ENCODE results near the gene TRIM49D1.
"Not testable (repeated sequence)": the region's sequence is repeated elsewhere in the genome, so short reads cannot be mapped to it uniquely, and the experiment has no call there.

Gene TRIM49D1, protein sequence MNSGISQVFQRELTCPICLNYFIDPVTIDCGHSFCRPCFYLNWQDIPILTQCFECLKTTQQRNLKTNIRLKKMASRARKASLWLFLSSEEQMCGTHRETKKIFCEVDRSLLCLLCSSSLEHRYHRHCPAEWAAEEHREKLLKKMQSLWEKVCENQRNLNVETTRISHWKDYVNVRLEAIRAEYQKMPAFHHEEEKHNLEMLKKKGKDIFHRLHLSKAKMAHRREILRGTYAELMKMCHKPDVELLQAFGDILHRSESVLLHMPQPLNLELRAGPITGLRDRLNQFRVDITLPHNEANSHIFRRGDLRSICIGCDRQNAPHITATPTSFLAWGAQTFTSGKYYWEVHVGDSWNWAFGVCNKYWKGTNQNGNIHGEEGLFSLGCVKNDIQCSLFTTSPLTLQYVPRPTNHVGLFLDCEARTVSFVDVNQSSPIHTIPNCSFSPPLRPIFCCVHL

DNA sequence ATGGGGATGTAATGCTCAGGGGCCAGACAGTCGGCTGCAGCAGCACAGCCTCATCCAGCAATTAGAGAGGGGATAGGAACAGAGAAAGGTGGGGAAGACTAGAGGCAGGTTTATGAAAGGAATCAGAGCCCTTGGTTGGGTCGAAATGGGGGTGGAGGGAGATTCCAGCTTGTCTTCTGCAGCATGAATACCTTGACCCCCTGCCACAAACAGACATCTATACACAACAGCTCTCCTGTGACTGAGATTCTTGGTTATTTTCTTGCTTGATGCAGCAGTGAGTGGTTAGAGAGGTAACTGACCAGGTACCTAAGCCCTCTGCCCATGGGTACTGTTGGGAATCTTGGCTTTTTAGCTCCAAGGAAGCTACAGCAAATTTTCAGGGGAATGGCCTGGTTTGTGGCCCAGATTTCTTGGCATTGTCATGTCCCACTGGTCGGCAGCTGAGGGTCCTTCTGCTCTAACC lies at the start of gene TRIM49D1:
Gene TRIM49D1, minus strand, starts transcription at position 51 of the 466 bp plus-strand sequence. CDS start 4,535 bp downstream, outside the sequence.
- no peak within 1 kb of the TSS for H3K4me3 ChIP-seq (ENCODE audit: low read depth in 1 of 2, low read length in 1 of 2)
- no peaks in the 10 kb centered on the region for H3K36me3 ChIP-seq
- no peaks in the 10 kb centered on the region for H3K27me3 ChIP-seq
- no peak within 1 kb of the TSS for H3K27ac ChIP-seq
- no peaks in the 10 kb centered on the region for H3K4me1 ChIP-seq (ENCODE audit: control insufficient read depth in 1 of 2, insufficient read depth in 1 of 2, low read depth in 1 of 2, low read length in 1 of 2)
- TF ChIP-seq, protein P1, sequence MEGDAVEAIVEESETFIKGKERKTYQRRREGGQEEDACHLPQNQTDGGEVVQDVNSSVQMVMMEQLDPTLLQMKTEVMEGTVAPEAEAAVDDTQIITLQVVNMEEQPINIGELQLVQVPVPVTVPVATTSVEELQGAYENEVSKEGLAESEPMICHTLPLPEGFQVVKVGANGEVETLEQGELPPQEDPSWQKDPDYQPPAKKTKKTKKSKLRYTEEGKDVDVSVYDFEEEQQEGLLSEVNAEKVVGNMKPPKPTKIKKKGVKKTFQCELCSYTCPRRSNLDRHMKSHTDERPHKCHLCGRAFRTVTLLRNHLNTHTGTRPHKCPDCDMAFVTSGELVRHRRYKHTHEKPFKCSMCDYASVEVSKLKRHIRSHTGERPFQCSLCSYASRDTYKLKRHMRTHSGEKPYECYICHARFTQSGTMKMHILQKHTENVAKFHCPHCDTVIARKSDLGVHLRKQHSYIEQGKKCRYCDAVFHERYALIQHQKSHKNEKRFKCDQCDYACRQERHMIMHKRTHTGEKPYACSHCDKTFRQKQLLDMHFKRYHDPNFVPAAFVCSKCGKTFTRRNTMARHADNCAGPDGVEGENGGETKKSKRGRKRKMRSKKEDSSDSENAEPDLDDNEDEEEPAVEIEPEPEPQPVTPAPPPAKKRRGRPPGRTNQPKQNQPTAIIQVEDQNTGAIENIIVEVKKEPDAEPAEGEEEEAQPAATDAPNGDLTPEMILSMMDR (IDR thresholded peaks at IDR 0.05), result no peak
- no peaks in the 10 kb centered on the region for H3K9me3 ChIP-seq

DNA sequence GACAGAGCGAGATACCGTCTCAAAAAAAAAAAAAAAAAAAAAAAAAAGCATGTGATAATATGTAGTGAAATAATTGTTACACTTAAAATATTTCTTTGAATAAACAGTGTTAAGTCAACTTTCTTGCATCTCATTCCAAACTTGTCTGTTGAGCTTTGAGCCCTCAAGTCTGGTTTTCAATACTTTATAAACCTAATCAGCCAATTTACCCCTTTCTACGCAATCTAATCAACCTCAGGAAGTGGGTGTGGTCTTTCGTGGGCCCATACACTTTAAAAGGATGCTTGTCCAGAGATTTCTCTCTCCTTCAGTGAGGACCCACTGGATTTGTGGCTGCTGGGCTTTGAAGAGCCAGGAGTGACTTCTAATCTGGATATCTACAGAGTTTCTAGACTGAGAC lies 43.7 kb upstream of the TRIM49D1 start, which contains the start of gene TRIM64:
Gene TRIM64, plus strand, starts transcription at position 301 of the 400 bp plus-strand sequence. CDS start 2,467 bp downstream, outside the sequence.
- H3K9me3 ChIP-seq, H3K27me3 ChIP-seq, H3K36me3 ChIP-seq: not testable (repeated sequence)

DNA sequence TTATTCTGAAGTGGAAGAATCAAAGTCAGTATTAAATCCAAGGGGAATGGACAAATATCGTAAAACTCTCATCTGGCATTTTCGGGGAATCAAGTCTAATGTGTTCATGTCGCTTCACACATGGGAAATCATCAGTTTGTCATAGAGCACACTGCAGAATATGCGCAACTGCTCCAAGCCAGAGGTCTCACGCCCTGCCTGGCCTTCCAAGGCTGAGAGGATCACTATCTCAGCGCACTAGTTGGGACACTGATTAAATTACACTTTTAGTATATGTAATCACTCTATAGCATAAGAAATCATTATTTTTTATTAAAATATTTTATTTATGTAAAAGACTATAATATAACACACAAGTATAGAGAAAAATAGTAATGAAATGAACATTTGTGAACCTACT lies 38.8 kb upstream of the TRIM49D1 start:
- H3K36me3 ChIP-seq; H3K4me1 ChIP-seq (ENCODE audit: control insufficient read depth in 1 of 2, insufficient read depth in 1 of 2, low read depth in 1 of 2, low read length in 1 of 2); H3K4me3 ChIP-seq (ENCODE audit: low read depth in 1 of 2, low read length in 1 of 2); H3K27ac ChIP-seq; H3K9me3 ChIP-seq; H3K27me3 ChIP-seq: not testable (repeated sequence)

More for the DNA sequence above, 43.7 kb upstream of the TRIM49D1 start, which contains the start of gene TRIM64:
- not testable (repeated sequence) for H3K4me3 ChIP-seq (ENCODE audit: low read depth in 1 of 2, low read length in 1 of 2); H3K4me1 ChIP-seq (ENCODE audit: control insufficient read depth in 1 of 2, insufficient read depth in 1 of 2, low read depth in 1 of 2, low read length in 1 of 2); H3K27ac ChIP-seq

DNA sequence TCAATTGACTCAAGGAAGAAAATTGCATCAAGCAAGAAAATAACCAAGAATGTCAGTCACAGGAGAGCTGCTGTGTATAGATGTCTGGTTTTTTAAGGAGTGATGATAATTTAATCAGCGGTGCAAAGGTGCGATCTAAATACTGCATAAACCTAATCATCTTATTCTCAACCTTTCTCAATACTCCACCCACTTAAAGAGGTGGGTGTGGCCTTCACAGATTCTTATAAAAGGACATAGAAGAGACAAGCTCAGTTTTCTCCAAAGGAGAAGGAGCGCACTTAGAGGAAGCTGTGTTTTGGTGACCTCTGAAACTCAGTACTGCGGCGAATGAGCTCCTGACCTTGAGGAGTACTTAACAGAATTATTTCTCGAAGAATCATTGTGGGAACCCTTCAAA lies 1.7 kb upstream of the TRIM49D1 start, which contains the start of gene TRIM49D2:
Gene TRIM49D2, plus strand, starts transcription at position 301 of the 400 bp plus-strand sequence. CDS start 2,698 bp downstream, outside the sequence.
- not testable (repeated sequence) for H3K4me3 ChIP-seq (ENCODE audit: low read depth in 1 of 2, low read length in 1 of 2); H3K27me3 ChIP-seq; H3K4me1 ChIP-seq (ENCODE audit: control insufficient read depth in 1 of 2, insufficient read depth in 1 of 2, low read depth in 1 of 2, low read length in 1 of 2); H3K36me3 ChIP-seq; H3K9me3 ChIP-seq; H3K27ac ChIP-seq

DNA sequence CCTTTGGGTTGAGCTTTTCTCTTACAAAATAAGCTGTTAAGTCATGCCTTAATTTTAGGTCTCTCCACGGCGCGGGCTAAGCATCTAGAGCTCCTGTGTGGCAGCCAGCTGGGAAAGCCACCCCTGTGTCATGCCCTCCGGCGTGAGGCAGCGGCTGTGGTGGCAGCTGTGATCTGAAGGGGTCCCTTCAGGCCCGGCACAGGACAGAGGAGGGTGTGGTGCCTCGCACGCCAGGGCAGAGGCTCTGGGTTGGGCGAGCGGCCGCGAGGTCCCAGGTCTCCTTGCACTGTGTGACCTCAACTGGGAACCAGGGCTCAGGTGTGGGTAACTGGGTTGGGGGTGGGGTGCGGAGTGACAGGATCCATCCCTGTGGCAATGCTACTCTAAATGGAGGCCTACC lies 21.2 kb downstream of the TRIM49D1 start:
- not testable (repeated sequence) for H3K36me3 ChIP-seq; H3K4me1 ChIP-seq (ENCODE audit: control insufficient read depth in 1 of 2, insufficient read depth in 1 of 2, low read depth in 1 of 2, low read length in 1 of 2); H3K9me3 ChIP-seq

DNA sequence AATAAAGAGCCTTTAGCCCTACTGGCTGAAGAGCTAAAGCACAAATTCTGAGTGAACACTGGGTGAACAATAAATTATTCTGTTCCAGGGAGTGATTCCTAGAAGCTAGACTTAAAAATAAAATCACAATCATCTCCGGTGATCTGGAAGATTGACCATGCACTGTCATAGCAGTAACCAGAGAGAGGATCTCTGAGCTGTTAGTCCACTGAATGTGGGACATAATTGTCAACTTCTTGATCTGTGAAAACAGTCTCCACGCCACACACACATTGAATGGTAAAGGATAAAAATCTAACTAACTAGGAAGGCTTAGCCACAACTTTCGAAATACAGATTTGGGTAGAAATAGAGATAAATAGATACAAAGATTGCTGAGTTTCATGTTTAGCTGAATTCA lies 28.8 kb downstream of the TRIM49D1 start:
- H3K27ac ChIP-seq; H3K27me3 ChIP-seq; H3K4me3 ChIP-seq (ENCODE audit: low read depth in 1 of 2, low read length in 1 of 2): not testable (repeated sequence)

More for the DNA sequence above, 21.2 kb downstream of the TRIM49D1 start:
- H3K4me3 ChIP-seq (ENCODE audit: low read depth in 1 of 2, low read length in 1 of 2); H3K27me3 ChIP-seq; H3K27ac ChIP-seq: not testable (repeated sequence)

DNA sequence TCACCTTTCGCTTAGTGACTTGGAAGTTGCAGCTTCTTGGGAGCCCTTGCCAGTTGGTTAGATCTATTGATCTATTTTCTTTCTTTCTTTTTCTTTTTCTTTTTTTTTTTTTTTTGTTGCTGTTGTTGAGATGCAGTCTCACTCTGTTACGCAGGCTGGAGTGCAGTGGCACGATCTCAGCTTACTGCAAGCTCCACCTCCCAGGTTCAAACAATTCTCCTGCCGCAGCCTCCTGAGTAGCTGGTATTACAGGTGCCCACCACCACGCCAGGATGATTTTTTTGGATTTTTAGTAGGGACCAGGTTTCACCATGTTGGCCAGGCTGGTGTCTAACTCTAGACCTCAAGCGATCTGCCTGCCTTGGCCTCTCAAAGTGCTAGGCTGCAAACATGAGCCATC lies 44.5 kb downstream of the TRIM49D1 start:
- not testable (repeated sequence) for H3K27ac ChIP-seq, H3K9me3 ChIP-seq

More for the DNA sequence above, 28.8 kb downstream of the TRIM49D1 start:
- H3K4me1 ChIP-seq (ENCODE audit: control insufficient read depth in 1 of 2, insufficient read depth in 1 of 2, low read depth in 1 of 2, low read length in 1 of 2); H3K36me3 ChIP-seq; H3K9me3 ChIP-seq: not testable (repeated sequence)

DNA sequence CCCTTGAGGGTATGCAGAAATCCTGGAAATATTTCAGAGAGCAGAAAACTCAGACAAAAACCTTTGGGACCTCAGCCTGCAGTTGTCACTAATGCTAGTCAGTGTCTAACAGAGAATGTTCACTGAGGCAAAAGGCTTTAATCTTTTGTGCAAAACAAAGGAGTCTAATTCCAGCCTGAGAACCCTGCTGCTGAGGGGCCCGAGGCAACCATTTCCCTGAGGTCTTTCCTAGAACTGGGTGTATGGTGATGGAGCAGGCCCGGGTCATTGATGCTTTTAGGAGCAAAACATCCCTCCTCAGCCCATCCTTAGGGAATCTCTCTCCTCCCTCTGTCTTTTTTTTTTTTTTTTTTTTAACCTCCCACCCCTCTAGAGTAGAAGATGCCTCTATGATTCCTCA lies 49.5 kb downstream of the TRIM49D1 start:
- H3K4me3 ChIP-seq (ENCODE audit: low read depth in 1 of 2, low read length in 1 of 2); H3K27me3 ChIP-seq; H3K36me3 ChIP-seq; H3K9me3 ChIP-seq; H3K4me1 ChIP-seq (ENCODE audit: control insufficient read depth in 1 of 2, insufficient read depth in 1 of 2, low read depth in 1 of 2, low read length in 1 of 2); H3K27ac ChIP-seq: not testable (repeated sequence)

More for the DNA sequence above, 44.5 kb downstream of the TRIM49D1 start:
- H3K27me3 ChIP-seq; H3K4me3 ChIP-seq (ENCODE audit: low read depth in 1 of 2, low read length in 1 of 2); H3K36me3 ChIP-seq; H3K4me1 ChIP-seq (ENCODE audit: control insufficient read depth in 1 of 2, insufficient read depth in 1 of 2, low read depth in 1 of 2, low read length in 1 of 2): not testable (repeated sequence)

DNA sequence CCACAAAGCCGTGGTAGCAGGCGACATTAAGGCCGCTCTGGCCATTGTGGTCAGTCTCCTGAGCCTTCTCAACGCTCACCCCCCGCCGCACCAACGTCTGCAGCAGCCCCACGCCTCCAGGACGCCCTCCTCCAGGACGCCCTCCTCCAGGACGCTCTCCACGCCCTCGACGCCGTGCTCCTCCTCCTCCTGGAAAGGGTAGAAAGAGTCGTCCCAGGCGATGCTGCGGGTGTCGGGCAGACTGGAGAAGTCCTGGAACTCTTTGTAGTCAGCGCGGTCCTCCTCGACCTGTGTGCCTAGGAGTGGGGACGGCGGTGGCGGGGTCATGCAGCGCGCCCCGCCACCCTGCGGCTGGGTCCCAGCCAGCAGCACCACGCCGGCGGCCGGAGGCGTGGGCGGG lies 56.8 kb downstream of the TRIM49D1 start:
- H3K9me3 ChIP-seq; H3K4me3 ChIP-seq (ENCODE audit: low read depth in 1 of 2, low read length in 1 of 2); H3K36me3 ChIP-seq; H3K4me1 ChIP-seq (ENCODE audit: control insufficient read depth in 1 of 2, insufficient read depth in 1 of 2, low read depth in 1 of 2, low read length in 1 of 2); H3K27ac ChIP-seq: not testable (repeated sequence)
- H3K27me3 ChIP-seq, result peaks cover 19% of the 10 kb centered on the region

DNA sequence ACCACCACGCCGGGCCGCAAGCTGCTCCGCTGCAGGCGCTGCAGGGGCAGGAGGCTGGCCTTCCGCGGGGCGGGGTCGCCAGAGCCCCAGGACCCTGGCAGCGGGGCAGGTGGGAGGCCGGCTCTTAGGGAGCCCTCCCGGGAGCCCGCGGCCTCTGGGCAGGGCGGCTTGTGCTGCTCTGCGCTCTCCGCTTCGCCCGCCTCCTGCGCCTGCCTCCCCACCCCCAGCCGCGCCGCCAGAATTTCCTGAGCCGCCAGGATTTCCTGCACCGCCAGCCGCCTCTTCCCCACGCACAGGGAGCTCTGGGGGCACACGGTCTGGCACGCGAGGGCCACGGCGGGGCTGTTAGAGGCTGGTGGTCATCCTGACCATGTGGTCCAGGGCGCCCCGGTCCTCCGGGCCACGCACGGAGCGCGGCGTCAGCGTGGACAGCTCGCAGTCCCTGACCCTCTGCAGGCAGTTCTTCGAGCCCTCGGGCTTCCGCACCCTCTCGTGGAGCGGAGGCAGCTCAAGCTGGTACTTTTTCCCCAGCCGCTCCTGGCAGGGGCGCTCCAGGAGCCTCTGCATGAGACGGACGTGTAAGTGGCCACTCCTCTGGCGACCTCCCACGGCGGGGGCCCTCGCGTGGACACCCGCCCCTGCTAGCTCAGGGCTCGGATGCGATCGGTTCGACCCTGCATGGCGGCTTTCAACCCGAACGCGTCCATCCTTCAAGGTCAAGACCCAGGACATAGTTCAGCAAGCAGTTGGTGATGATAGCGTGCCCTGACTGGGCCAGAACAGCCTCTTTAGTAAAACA lies 57.9 kb downstream of the TRIM49D1 start:
- not testable (repeated sequence) for H3K9me3 ChIP-seq; H3K36me3 ChIP-seq; H3K4me1 ChIP-seq (ENCODE audit: control insufficient read depth in 1 of 2, insufficient read depth in 1 of 2, low read depth in 1 of 2, low read length in 1 of 2); H3K4me3 ChIP-seq (ENCODE audit: low read depth in 1 of 2, low read length in 1 of 2); H3K27ac ChIP-seq
- peaks cover 19% of the 10 kb centered on the region for H3K27me3 ChIP-seq
